Adipose tissue (tissue), 3 donors: ENCODE results near the gene IL31RA. TPM values are rescaled to one million over a fixed set of nuclear protein-coding genes. Genes with fewer than 3 reads are reported as not detected.

ENCODE experiments used
- H3K27ac ChIP-seq: one replicate; pipeline ENCODE4 v1.5.1; 2013; ENCODE audit warnings: low read depth, low read length
- WGBS, 3 donors: extraction: QIAGEN DNeasy Blood & Tissue Kit; methylation state at CpG; one replicate each; pipeline ENCODE4 v1.1.7; 2013; 5-methylcytosine and 5-hydroxymethylcytosine counted together
- polyA plus RNA-seq, 3 donors: library from polyadenylated mRNA; stranded (reverse); fragments of 200-250 nt; gene quantifications; one replicate each; pipeline ENCODE4 v1.2.3, GENCODE V29; 2013
- donor health status: healthy with polysubstance abuse.
- donor health status: Bipolar disorder and iron deficiency.
- donor health status: healthy.

The IL31RA gene
- polyA plus RNA-seq, 3 donors = 0.02 TPM; not detected in 2

DNA sequence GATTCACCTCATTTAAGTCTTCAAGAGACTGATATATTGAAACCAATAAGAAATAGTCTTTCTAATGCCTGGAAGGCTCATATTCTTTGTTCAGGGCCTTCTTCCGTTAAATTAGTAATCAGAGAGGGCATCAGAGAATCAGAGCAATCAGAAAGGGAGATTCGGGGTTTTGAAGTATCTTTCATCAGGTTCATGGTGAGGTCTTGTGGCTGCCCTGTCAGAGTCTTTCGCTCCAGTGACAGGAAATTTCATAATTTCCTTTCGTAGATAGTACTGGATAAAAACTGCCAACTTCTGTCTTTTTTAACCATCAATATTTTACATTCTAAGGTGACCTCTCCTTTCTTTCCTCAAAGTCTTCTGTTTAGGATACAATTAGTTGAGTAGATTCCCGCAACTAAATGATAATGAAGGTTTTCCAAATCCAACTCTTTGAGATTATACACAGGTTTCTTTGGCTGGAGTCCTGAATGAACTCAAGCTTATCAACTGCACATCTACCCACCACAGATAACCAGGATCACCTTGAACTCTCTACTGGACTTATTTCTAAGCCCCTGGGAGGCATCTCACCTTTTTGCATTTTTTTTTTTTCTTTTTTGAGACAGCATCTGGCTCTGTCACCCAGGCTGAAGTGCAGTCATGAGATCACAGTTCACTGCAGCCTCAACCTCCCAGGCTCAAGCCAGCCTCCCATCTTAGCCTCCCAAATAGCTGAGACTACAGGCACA is 5.5 kb downstream of the IL31RA start:
- no peak overlapping the region for H3K27ac ChIP-seq
- WGBS, 3 donors = 54 to 87% (median 61%) methylated on average over 5 of the region's 5 CpGs

DNA sequence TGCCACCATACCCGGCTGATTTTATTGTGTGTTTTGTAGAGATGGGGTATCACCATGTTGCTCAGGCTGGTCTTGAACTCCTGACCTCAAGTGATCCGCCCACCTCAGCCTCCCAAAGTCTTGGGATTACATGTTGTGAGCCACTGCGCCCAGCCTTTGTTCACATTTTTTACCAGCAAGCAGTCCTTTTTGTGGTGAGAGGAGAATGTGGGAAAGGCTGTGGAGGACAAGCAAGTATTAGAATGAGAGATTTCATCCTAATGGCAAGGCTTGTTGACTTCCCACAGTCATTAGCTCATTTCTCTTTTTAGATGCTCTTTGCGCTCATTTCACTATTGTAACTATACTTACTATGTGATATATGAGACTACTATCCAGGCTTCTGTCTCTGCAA is 6.1 kb downstream of the IL31RA start:
- H3K27ac ChIP-seq = no peak overlapping the region
- WGBS, 3 donors = 91 to 94% (median 93%) methylated on average over 4 of the region's 4 CpGs

DNA sequence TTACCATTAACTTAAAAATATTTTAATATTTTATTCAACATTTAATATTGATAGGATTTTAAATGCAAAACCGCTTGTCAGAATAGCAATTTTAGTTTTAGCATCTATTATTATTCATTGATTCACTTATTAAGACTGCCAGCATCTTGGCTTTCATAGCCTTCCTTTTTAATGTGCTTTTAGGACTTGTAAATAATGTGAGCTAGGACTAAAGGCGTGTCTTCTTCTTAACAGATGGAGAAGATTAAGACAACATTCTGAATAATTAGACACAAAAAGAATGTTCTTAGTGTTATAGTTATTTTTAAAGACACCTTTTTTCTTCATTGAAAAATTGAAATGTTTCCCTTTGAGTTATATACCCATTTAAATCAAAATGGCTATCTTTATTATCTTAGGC is 6.9 kb downstream of the IL31RA start:
- 82 to 85% (median 85%) methylated on average over 2 of the region's 2 CpGs for WGBS, 3 donors
- H3K27ac ChIP-seq = no peak overlapping the region

DNA sequence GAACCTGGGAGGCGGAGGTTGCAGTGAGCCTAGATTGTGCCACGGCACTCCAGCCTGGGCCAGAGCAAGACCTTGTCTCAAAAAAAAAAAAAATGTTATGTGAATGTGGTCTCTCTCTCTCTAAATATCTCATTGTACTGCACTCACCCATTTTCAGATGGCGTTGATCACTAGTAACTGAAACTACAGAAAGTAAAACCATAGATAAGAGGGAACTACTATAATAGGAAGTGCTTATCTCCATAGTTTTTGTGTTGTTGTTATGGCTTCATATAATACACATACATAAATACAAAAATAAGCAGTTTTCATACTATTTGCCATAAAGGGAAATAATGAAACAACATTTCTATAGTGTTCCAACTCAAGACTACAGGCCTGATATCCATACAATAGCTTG is 9.1 kb downstream of the IL31RA start:
- WGBS, 3 donors = 57 to 98% (median 75%) methylated on average over 3 of the region's 3 CpGs
- H3K27ac ChIP-seq = no peak overlapping the region

DNA sequence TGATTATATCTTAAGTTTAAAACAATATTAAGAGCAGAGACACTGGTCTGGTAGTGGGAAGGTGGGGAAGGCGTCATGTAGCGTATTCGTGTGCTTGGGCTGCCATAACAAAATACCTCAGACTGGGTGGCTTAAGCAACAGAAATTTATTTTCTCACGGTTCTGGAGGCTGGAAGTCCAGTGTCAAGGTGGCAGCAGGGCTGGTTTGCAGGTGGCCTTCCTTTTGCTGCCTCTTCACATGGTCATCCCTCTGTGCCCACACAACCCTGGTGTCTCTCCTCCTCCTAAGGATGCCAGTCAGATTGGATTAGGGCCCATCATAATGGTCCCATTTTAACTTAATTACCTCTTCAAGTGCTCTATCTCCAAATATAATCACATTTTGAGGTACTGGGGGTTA is 9.6 kb downstream of the IL31RA start:
- no peak overlapping the region for H3K27ac ChIP-seq
- WGBS, 3 donors = 73 to 98% (median 87%) methylated on average over 4 of the region's 4 CpGs

DNA sequence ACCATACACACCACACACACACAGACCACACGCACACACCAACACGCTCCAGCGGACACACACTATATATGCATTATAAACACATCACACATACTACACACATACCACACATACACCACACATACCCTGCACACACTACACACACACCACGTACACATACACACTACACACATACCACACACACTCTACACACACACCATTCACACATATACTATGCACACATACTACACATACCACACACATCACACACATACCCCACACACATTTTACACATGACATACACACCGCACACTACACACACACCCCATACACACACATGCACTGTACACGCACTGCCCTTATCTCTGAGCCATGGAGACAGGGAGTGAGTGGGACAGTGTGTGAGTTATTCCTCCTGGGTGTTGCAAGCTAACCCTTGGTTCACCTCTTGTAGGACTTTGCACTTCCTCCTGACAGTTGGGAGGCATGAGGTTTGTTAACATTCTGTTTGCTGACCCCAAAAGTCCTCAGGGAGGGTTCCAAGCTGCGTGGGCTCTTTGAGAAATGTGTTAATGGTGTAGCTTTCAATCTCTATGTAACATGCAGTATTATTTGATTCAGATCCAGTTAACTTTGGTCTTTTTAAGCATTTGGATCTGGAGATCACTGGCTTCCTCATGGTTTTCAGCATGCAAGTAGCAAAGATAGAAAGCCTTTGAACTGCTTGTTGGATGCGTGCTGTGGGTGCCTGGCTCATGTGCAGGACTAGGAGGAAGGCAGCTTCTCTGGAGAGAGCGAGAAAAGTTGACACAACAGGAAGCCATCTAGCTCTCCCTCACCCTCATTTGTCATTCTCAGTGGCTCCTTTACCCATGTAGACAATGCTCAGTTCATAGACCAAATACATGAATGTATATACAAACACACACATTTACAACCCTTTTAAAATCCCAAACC is 13.7 kb downstream of the IL31RA start:
- 72 to 88% (median 82%) methylated on average over 9 of the region's 9 CpGs for WGBS, 3 donors
- no peak overlapping the region for H3K27ac ChIP-seq

DNA sequence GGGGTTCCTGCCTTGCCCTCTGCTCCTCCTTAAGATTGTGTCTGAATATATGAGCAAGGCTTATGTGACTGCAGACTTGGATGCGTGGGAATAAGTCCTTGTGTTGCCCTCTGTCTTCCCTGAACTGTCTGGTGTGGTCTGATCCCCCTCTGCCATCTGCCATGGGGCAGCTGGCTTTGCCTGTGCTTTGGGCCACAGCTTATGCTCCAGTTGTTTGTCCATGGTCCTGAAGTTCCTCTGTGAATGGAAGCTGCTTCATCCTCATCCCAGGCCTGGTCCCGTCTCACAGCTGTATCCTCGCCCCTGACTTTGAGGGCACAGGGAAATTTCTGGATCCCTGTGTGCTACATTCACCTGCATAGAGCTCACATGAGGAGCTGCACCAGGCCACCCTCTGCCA is 14.7 kb downstream of the IL31RA start:
- no peak overlapping the region for H3K27ac ChIP-seq

DNA sequence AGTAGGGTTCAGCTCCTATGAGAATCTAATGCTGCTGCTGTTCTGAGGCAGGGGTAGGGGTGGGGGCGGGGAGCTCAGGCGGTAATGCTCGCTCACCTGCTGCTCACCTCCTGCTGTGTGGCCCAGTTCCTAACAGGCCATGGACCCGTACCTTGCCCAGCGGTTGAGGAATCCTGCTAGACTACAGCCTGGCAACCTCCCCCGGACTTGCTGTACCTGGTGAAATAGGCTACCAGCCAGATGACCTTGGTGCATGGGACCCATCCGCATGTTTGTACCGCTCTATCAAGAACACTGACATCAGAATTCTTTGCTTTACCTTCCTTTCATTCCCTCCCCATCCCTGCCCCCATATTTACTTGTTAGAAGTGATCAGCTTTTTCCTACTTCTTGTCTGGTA is 15.3 kb downstream of the IL31RA start:
- H3K27ac ChIP-seq = no peak overlapping the region
- 59 to 98% (median 93%) methylated on average over 8 of the region's 8 CpGs for WGBS, 3 donors

More for the DNA sequence above, 14.7 kb downstream of the IL31RA start:
- WGBS, 3 donors = 93 to 96% (median 94%) methylated on average over 3 of the region's 3 CpGs

DNA sequence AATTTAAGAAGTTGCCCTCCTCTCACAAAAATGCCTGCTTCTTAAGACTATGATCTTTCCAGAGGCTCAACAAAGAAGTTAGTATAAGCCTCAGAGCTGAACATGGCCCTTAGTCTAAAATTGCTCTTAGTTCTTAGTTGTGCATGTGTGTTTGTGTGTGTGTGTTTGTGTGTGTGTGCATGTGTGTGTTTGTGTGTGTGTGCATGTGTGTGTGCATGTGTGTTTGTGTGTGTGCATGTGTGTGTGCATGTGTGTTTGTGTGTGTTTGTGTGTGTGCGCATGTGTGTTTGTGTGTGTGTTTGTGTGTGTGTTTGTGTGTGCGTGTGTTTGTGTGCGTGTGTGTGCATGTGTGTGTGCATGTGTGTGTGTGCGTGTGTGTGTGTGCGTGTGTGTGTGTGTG is 15.8 kb downstream of the IL31RA start:
- H3K27ac ChIP-seq = no peak overlapping the region
- 33 to 70% (median 70%) methylated on average over 3 to 5 of the region's 5 CpGs for WGBS, 3 donors

DNA sequence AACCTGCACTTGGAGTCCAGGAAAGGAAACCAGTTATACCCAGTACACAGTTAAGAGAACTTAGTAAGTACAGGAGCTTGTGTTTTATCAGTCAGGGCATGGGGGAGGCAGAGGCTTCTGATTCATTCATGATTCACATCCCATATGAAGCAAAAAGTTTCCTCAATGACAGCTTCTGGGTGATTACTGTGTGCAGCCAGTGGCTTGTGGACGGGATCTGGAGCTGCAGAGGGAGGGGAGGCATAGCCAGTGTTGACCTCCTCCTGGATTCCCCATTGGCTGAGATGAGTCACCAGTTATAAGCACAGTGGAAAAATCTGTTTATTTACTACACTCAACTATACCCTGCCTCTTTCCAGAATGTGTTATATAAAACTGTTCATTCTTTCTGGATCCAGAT is 17.7 kb downstream of the IL31RA start:
- WGBS, 3 donors = 21 to 33% (median 28%) methylated on average over 1 of the region's 1 CpG

DNA sequence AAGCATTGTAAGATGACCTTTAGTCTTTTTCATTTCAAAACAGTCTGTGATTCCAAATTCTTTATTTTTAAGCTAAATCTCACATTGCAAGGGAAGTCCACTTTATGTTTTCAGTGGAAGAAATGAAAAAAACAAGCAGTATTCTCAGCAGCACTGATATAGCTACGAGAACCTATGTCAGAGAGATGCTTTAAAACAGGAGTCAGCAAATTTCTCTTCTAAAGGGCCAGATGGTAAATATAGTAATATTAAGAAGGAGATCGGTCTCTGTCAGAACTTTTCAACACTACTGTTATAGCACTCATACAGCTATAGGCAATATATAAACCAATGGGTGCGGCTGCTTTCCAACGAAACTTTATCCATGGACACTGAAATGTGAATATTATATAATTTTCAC is 18.7 kb downstream of the IL31RA start:
- no peak overlapping the region for H3K27ac ChIP-seq
- 94 to 96% (median 95%) methylated on average over 4 of the region's 4 CpGs for WGBS, 3 donors

More for the DNA sequence above, 17.7 kb downstream of the IL31RA start:
- H3K27ac ChIP-seq = no peak overlapping the region

DNA sequence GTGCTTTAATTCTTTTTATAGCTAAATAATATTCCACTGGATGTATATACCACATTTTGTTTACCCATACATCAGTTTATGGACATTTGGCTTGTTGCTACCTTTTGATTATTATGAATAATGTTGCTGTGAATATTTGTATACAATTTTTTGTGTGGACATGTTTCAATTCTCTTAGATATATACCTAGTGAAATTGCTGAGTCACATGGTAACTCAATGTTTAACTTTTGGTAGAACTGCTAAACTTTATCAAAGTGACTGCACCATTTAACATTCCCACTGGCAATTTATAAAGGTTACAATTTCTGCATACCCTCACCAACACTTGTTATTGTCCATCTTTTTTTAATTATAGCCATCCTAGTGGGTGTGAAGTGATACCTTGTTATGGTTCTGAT is 22.1 kb downstream of the IL31RA start:
- no peak overlapping the region for H3K27ac ChIP-seq

DNA sequence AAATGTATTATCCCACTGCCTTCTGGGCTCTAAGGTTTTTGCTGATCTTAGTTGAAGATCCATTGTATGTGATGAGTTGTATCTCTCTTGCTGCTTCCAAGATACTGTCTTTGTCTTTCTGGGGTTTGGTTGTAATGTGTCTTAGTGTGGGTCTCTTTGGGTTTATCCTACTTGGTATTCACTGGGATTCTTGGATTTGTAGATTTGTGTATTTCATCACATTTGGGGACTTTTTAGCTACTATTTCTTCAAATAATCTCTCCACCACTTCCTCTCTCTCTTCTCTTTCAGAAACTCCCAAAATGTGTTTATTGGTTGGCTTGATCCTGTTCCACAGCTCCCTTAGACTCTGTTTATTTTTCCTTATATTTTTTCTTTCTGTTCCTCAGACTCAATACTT is 26.5 kb downstream of the IL31RA start:
- no peak overlapping the region for H3K27ac ChIP-seq

DNA sequence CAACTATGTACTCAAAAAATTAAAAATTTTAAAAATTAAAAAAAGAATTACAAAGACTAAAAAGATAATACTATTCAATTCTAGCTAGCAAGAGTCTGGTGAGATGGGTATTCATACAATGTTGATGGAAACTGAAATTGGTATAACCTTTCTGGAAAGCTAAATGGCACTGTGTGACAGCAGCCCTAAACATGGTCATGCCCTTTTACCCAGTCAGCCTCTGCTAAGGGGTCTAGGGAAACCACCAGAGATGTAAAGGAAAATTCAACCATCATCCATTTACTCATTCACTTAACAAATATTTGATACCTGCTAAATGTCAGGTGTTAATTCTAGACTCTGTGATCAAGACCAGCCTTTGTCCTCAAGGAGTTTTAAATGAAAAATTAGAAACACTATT is 29.3 kb downstream of the IL31RA start:
- no peak overlapping the region for H3K27ac ChIP-seq

DNA sequence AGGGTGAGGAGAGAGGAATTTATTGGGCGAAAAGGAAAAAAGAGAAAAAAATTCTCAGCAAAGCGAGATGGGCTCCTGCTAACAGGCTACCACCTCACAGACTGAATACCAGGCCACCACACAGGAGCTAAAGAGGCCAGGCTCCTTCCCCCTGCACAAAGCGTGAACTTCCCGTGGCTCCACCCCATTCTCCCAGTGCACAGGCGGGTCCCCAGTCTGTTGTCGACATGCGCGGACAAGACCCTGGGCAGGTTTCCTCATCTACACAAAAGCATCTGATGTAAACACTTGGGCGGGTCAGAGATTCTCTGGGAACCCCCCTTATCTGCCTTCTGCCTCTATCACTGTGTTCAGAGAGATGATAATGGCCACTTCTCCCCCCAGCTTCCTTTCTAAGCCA is 34.2 kb downstream of the IL31RA start:
- WGBS, 3 donors = 89 to 91% (median 90%) methylated on average over 9 of the region's 9 CpGs

DNA sequence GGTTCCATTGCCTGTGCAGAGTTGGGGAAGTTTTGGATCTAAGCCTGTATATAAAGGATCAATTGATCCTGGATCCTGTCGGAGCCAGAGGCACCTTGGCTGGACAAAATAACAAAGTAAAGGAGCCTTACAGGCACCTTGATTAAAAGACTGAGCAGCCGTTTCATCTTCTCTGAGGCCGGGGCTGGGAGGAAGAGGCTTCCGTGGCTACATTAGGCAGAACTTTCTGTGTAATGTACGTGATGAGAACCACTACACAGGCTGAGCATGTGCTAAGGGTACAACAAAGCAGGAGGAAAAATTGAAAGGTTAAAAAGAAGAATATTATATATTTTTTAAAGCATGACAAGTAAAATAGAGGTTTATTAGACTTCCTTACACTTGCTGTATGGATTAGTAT is 37.0 kb downstream of the IL31RA start:
- WGBS, 3 donors = 88 to 91% (median 88%) methylated on average over 5 of the region's 5 CpGs
- H3K27ac ChIP-seq = no peak overlapping the region

More for the DNA sequence above, 34.2 kb downstream of the IL31RA start:
- no peak overlapping the region for H3K27ac ChIP-seq

DNA sequence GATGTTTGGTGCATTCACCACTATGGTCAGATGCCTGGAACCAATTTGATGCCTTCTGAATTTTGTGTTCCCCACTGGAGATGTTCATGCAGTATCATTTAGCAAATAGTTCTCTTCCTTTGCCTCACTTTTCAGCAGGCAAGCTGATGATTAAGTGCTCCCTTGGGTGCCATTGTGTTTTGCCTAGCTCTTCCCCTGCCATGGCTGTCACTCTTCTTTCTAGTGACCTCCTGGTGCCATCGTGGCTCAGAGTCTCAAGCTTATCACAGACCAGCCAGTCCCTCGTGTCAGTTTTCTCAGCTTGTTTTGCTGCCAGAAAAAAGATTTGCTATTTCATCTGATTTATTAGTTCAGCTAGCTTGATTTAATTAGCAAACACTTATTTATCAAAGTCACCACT is 41.3 kb downstream of the IL31RA start:
- H3K27ac ChIP-seq = no peak overlapping the region
- WGBS, 3 donors = 31 to 58% (median 48%) methylated on average over 2 of the region's 2 CpGs

DNA sequence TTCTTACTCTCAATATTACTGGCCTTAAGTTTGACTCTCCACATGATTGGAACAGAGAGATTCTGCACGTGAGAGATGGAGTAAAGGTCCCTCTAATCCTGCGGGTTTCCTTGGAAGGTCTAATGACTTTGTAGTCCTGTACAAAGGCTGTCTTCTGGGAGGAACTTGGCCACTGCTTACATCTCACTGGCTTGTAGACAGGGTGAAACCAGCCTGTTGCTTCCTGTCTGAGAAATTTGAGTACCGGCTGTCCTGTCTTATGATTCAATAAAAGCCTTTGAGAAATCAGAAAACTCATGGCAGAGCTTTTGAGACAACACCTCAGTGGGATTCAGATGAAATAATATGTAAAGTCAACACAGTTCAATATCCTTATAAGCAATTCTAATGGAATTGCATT is 43.0 kb downstream of the IL31RA start:
- H3K27ac ChIP-seq = no peak overlapping the region
- 47 to 87% (median 52%) methylated on average over 3 of the region's 3 CpGs for WGBS, 3 donors

DNA sequence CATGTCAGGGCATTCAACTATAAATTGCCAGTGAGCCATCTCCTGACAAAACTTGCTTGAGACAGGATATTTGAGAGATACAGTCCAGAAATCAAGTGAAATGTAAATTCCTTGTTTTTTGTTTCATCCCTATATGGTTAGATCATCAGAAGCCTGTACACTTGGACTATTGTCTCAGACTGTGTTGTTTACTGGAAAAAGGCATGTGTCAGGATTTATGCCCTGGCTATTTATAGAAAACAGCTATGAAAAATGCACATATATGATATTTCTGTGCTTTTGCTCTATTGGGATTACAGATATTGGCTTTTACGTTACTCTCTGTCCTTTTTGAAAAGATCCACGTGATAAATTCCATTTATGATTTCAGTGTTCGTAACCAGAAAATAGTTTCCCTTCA is 44.2 kb downstream of the IL31RA start:
- WGBS, 3 donors = 82 to 91% (median 87%) methylated on average over 3 of the region's 3 CpGs
- H3K27ac ChIP-seq = no peak overlapping the region

DNA sequence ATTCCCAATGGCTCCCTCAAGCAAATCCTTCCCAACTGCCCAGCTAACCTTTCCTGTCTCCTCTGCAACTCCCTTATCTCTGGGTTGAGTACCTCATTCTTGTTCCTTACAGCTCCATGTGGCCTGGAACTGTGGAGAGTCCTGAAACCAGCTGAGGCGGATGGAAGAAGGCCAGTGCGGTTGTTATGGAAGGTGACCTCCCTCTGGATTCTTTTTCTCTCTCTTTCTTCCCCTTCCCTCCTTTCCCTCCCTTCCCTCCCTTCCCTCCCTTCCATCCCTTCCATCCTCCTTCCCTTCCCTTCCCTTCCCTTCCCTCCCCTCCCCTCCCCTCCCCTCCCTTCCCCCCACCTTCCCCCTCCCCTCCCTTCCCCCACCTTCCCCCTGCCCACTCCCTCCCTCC is 45.1 kb downstream of the IL31RA start:
- no peak overlapping the region for H3K27ac ChIP-seq
- 97 to 100% (median 99%) methylated on average over 2 of the region's 2 CpGs for WGBS, 3 donors
